HepG2 (cell line): ENCODE results near the gene ADGRG6. TPM values are rescaled to one million over a fixed set of nuclear protein-coding genes. Genes with fewer than 3 reads are reported as not detected.

ENCODE experiments used
- ARID5B ChIP-seq: IDR thresholded peaks from 2 replicates; pipeline ENCODE4 v1.4.0; 2020; ENCODE audit warnings: mild to moderate bottlenecking, missing genetic modification reagents
- ATF3 ChIP-seq: sonication (generic); formaldehyde crosslinking; IDR thresholded peaks from 2 replicates; pipeline ENCODE4 v1.4.0; 2020; ENCODE audit warnings: missing genetic modification reagents
- ATF7 ChIP-seq, 2 experiments: fragments of 450-650 bp in 1 of 2; sonication (generic) in 1 of 2; formaldehyde crosslinking in 1 of 2; IDR thresholded peaks; 2 replicates each; pipeline versions ENCODE4 v1.4.0 to v1.6.1; 2016 to 2020; ENCODE audit warnings: antibody characterized with exemption in 1 of 2, mild to moderate bottlenecking in 1 of 2, missing genetic modification reagents in 1 of 2
- EED ChIP-seq: sonication (generic); formaldehyde crosslinking; IDR thresholded peaks from 2 replicates; pipeline ENCODE4 v1.5.0; 2020; ENCODE audit warnings: mild to moderate bottlenecking, missing genetic modification reagents
- HINFP ChIP-seq: sonication (generic); formaldehyde crosslinking; IDR thresholded peaks from 2 replicates; pipeline ENCODE4 v1.4.0; 2020; ENCODE audit warnings: low read depth, mild to moderate bottlenecking, missing genetic modification reagents
- KMT2B ChIP-seq: IDR thresholded peaks from 2 replicates; pipeline ENCODE4 v1.6.1; 2016; ENCODE audit warnings: missing genetic modification reagents, missing compliant biosample characterization
- NAIF1 ChIP-seq: sonication (generic); formaldehyde crosslinking; IDR thresholded peaks from 2 replicates; pipeline ENCODE4 v1.5.0; 2020; ENCODE audit warnings: mild to moderate bottlenecking, missing genetic modification reagents, borderline replicate concordance
- RARA ChIP-seq: IDR thresholded peaks from 2 replicates; pipeline ENCODE4 v1.6.1; 2016; ENCODE audit warnings: missing genetic modification reagents, missing compliant biosample characterization
- SATB2 ChIP-seq: sonication (generic); formaldehyde crosslinking; IDR thresholded peaks from 2 replicates; pipeline ENCODE4 v1.5.0; 2020; ENCODE audit warnings: missing genetic modification reagents
- SNRNP70 ChIP-seq: fragments of 200-400 bp; formaldehyde crosslinking; IDR thresholded peaks from 2 replicates; pipeline ENCODE4 v1.6.1; 2017; ENCODE audit warnings: mild to moderate bottlenecking, low read depth, low read length, moderate library complexity
- TFDP1 ChIP-seq: IDR thresholded peaks from 2 replicates; pipeline ENCODE4 v1.6.1; 2016; ENCODE audit warnings: missing compliant biosample characterization, missing genetic modification reagents, borderline replicate concordance
- THYN1 ChIP-seq: sonication (generic); formaldehyde crosslinking; IDR thresholded peaks from 2 replicates; pipeline ENCODE4 v1.8.1; 2023; ENCODE audit warnings: low read depth, mild to moderate bottlenecking, moderate library complexity, missing genetic modification reagents, borderline replicate concordance
- ZBTB3 ChIP-seq: sonication (generic); formaldehyde crosslinking; IDR thresholded peaks from 2 replicates; pipeline ENCODE4 v1.4.0; 2020; ENCODE audit warnings: low read depth, mild to moderate bottlenecking, moderate library complexity, missing genetic modification reagents, borderline replicate concordance
- ZFP62 ChIP-seq: sonication (generic); formaldehyde crosslinking; IDR thresholded peaks from 2 replicates; pipeline ENCODE4 v1.4.0; 2020; ENCODE audit warnings: missing genetic modification reagents
- ZNF180 ChIP-seq: sonication (generic); formaldehyde crosslinking; IDR thresholded peaks from 2 replicates; pipeline ENCODE4 v1.4.0; 2020; ENCODE audit warnings: low read depth, missing genetic modification reagents, borderline replicate concordance
- ZNF432 ChIP-seq: sonication (generic); formaldehyde crosslinking; IDR thresholded peaks from 2 replicates; pipeline ENCODE4 v1.5.0; 2020; ENCODE audit warnings: missing genetic modification reagents, mild to moderate bottlenecking, borderline replicate concordance
- ZNF567 ChIP-seq: sonication (generic); formaldehyde crosslinking; IDR thresholded peaks from 2 replicates; pipeline ENCODE4 v1.8.1; 2023; ENCODE audit warnings: mild to moderate bottlenecking, missing genetic modification reagents, borderline replicate concordance
- ZNF570 ChIP-seq: sonication (generic); formaldehyde crosslinking; IDR thresholded peaks from 2 replicates; pipeline ENCODE4 v1.4.0; 2020; ENCODE audit warnings: mild to moderate bottlenecking, missing genetic modification reagents, borderline replicate concordance
- ZNF572 ChIP-seq: sonication (generic); formaldehyde crosslinking; IDR thresholded peaks from 2 replicates; pipeline ENCODE4 v1.5.1; 2020; ENCODE audit warnings: mild to moderate bottlenecking, missing genetic modification reagents
- ZNF639 ChIP-seq: conservative IDR thresholded peaks from 2 replicates; pipeline ENCODE4 v1.6.1; 2018; ENCODE audit warnings: missing genetic modification reagents
- ZNF782 ChIP-seq: sonication (generic); formaldehyde crosslinking; IDR thresholded peaks from 2 replicates; pipeline ENCODE4 v1.4.0; 2020; ENCODE audit warnings: missing genetic modification reagents, mild to moderate bottlenecking, borderline replicate concordance
- polyA plus RNA-seq, 8 experiments: library from polyadenylated mRNA; depleted of rRNA in 3 of 8; stranded (reverse) in 7 of 8; unstranded in 1 of 8; fragments of >200 nt; fragmentation: Illumina TruSeq in 4 of 8; extraction: Trizol in 4 of 8; gene quantifications; 2 replicates each; pipeline versions ENCODE4 v1.2.1 to v1.2.3, GENCODE V29; 2011 to 2016; ENCODE audit warnings: low read depth in 4 of 8, missing spikeins in 1 of 8, mixed read lengths in 1 of 8; ENCODE audit not compliant: insufficient read depth in 1 of 8
- total RNA-seq, 5 experiments: library from RNA; depleted of rRNA; stranded (reverse); fragments of >200 nt; fragmentation: Illumina TruSeq; extraction: Trizol; gene quantifications; 2 replicates each; pipeline ENCODE4 v1.2.3, GENCODE V29; 2016; ENCODE audit warnings: low read depth in 1 of 5

Gene ADGRG6
- total and polyA plus RNA-seq, 2 of the 13 experiments (the other 11 are each of a cell fraction or from before 2014, with no cell fraction given): 129 to 249 TPM

- TF ChIP-seq TFDP1 (no peak), ARID5B (peak; percentile 100), SNRNP70 (no peak), ATF3 (CRISPR knock-in tag) (no peak), ATF7 (IDR thresholded peaks at IDR 0.05) (no peak), ATF7 (CRISPR knock-in tag; IDR thresholded peaks at IDR 0.05) (no peak), EED (CRISPR knock-in tag) (no peak), ZNF567 (CRISPR knock-in tag) (no peak), ZNF639 (CRISPR knock-in tag) (0 out of 2 replicates have a peak, but pooled peaks have one; percentile 71), ZNF570 (CRISPR knock-in tag) (no peak), ZNF572 (CRISPR knock-in tag) (no peak), ZBTB3 (CRISPR knock-in tag) (no peak), NAIF1 (CRISPR knock-in tag) (no peak), SATB2 (CRISPR knock-in tag) (no peak), KMT2B (CRISPR knock-in tag) (0 out of 2 replicates have a peak, but pooled peaks have one; percentile 65), THYN1 (no peak), ZNF782 (CRISPR knock-in tag) (no peak), RARA (CRISPR knock-in tag) (peak; percentile 97), ZNF432 (CRISPR knock-in tag) (no peak), ZNF180 (CRISPR knock-in tag) (no peak), ZFP62 (CRISPR knock-in tag) (no peak), HINFP (CRISPR knock-in tag) (no peak)
Measured at GRCh38 chr6:142265476-142265875, 36.3 kb upstream of the ADGRG6 start (continued).
